ENCODE measurements around the gene POLL.

DNA sequence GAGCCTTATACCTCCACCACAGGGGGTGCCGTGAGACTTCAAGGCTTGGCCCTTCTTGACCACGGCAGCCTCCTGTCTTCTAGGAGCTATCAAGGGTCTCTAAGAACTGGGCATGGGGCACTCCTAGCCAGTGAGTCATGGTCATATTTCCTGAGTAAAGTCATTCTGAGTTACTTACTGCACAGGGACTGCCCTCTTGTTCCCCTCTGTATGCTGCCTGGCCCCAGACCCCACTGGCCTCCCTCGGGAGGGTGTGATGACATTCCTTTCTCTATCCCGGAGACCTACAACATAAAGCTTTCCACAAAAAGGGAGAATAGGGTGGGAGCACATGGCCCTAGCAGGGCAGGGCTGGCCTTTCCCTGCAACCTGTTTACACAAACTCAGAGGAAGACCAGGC is 21.4 kb upstream of the POLL start:
- TF ChIP-seq POLR2AphosphoS5 (IDR thresholded peaks at IDR 0.05) (no peak), POLR2A (IDR thresholded peaks at IDR 0.05) (no peak), CTCF (IDR thresholded peaks at IDR 0.05) (no peak)
